LoVo (cell line): Measurements from ENCODE around the gene FBXL14.

Experiments used
- DNase-seq: peaks from one replicate; pipeline ENCODE4 v3.0.0-alpha.2; 2016; ENCODE audit warnings: low spot score

Gene FBXL14

GRCh38 chr12:1533205-1533601 is 61.2 kb downstream of the FBXL14 start:
- DNase-seq = no peak

GRCh38 chr12:1532375-1533165 is 61.8 kb downstream of the FBXL14 start:
- no peak for DNase-seq

- DNase-seq = no peak
Observed at GRCh38 chr12:1531654-1532374, 62.6 kb downstream of the FBXL14 start.

GRCh38 chr12:1531153-1531653 is 63.2 kb downstream of the FBXL14 start:
- DNase-seq = no peak

- no peak for DNase-seq
Observed at GRCh38 chr12:1530592-1531152, 63.7 kb downstream of the FBXL14 start.

GRCh38 chr12:1529862-1530591 is 64.4 kb downstream of the FBXL14 start:
- DNase-seq = no peak

- no peak for DNase-seq
Observed at GRCh38 chr12:1529228-1529861, 65.0 kb downstream of the FBXL14 start.

- DNase-seq = no peak
Observed at GRCh38 chr12:1528791-1529190, 65.6 kb downstream of the FBXL14 start.

- DNase-seq = no peak
Observed at GRCh38 chr12:1527789-1528188, 66.6 kb downstream of the FBXL14 start.

GRCh38 chr12:1525858-1526257 is 68.5 kb downstream of the FBXL14 start:
- no peak for DNase-seq

GRCh38 chr12:1523558-1524050 is 70.8 kb downstream of the FBXL14 start:
- DNase-seq = no peak

- DNase-seq = no peak
Observed at GRCh38 chr12:1523046-1523445, 71.3 kb downstream of the FBXL14 start.

GRCh38 chr12:1519642-1520041 is 74.7 kb downstream of the FBXL14 start:
- DNase-seq = no peak

GRCh38 chr12:1518591-1519516 is 75.5 kb downstream of the FBXL14 start:
- peak; percentile 87 for DNase-seq

- DNase-seq = no peak
Observed at GRCh38 chr12:1517734-1518525, 76.5 kb downstream of the FBXL14 start.

GRCh38 chr12:1517007-1517406 is 77.4 kb downstream of the FBXL14 start:
- DNase-seq = peak; percentile 14
